ENCODE measurements around the gene ALK.

The ALK gene

DNA sequence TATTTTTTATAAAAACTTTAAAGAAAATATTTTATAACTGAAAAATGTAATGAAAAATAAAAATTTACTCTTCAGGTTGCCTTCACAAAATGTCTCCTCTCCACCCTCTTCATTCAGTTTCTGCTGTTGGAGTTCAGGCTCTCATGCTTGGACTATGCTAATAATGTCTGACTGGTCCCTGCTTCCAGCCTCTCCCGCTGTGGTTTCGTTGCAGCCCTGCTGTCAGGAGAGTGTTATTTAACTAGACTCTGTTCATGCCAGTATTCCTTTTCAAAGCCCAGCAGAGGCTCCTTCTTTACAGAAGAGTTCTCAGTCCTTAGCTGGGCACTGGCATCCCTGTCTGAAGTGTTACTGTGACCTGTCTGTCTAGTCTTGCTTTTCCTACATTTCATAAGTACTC lies 765.8 kb downstream of the ALK start:
- no peak for DNase-seq (ENCODE audit: low spot score)

GRCh38 chr2:29154610-29155009 lies 766.8 kb downstream of the ALK start:
- DNase-seq (ENCODE audit: low spot score) = no peak

DNA sequence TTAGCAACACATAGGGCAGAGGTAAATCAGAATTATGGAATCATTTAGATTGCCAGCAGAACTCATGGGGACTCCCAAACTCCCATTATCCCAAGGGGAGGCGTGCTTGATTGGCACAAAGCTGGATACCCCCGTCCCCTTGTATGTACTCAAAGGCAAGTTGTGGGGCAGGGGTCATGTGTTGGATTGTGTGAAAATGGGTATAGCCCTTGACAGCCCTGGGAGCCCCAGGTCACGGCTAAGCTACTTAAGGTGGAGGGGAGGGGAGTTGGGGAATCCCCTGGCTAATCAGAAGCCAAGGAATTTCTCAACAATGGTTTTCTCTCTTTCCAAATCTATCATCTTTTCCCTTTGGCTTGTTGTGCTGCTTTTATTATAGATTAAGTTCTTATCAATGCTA lies 773.4 kb downstream of the ALK start:
- DNase-seq (ENCODE audit: low spot score) = no peak

GRCh38 chr2:29146197-29146596 lies 775.2 kb downstream of the ALK start:
- no peak for DNase-seq (ENCODE audit: low spot score)

DNA sequence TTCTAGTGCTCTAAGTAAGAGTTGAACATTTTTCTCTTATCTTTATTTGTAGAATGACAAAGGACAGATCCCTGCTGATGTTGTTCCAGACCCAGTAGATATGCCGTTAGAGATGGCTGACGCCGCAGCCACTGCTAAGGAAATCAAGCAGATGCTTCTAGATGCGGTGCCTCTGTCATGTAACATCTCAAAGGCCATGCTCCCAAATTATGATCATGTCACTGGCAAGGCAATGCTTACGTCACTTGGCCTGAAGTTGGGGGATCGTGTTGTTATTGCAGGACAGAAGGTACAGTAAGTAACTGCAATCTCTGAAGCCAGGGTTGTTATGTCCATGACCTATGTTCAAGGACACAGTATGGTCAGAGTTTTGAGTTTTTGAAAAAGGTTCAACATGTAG lies 777.7 kb downstream of the ALK start:
- DNase-seq (ENCODE audit: low spot score) = no peak

All from kidney tubule cell (primary cell).